Uterus (tissue), 2 donors: ENCODE results near the gene TMC8.

Source experiments
- POLR2A ChIP-seq, 2 donors: fragments of 450-650 bp; IDR thresholded peaks; one replicate each; pipeline ENCODE4 v1.6.1; 2016; ENCODE audit warnings: antibody characterized with exemption in 2 of 2, mild to moderate bottlenecking in 1 of 2, moderate library complexity in 1 of 2
- TF ChIP-seq, protein P1 (sequence below), 4 experiments: fragments of 200-600 bp in 2 of 4; fragments of 450-650 bp in 2 of 4; sonication (generic) in 2 of 4; IDR thresholded peaks; one replicate each; pipeline ENCODE4 v1.5.1; 2016 to 2019; ENCODE audit warnings: antibody characterized with exemption in 4 of 4, mild to moderate bottlenecking in 2 of 4, moderate library complexity in 1 of 4

DNA sequence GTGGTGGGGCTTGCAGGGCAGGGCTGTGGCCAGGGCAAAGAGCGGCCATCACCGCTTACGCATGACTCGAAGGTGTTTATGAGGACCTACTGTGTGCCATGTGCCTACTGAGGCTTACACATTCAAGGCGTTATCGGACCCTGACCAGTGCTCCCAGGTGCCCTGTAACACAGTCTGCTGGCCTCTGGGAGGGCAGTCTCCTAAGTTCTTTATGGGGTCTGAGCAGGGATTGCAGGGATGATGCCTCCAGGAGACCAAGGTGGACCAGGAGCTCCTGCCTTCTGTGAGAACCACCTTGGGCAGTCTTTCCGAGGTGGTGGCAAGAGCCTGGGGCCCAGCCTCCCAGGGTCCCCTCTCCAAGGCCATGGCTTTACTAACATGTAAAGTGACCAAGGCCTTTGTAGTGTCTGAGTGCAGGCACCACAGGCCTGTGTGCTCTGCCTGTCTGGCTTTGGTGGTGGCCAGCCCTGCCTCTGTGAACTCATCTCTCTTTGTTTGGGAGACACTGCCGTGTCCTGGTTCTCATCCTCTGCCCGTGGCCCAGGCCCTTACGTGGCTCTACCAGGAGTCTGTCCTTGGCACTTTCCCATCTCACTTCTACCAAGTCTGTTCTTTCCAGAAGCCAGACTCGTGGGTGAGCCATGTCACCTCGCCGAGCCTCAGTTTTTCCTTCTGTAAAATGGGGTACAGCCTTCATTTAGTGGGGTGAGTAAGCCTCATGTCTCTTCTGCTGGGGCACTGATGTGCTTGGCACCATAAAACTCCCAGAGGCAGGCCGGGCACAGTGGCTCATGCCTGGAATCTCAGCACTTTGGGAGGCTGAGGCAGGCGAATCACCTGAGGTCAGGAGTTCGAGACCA is 34.4 kb downstream of the TMC8 start:
- TF ChIP-seq, protein P1, sequence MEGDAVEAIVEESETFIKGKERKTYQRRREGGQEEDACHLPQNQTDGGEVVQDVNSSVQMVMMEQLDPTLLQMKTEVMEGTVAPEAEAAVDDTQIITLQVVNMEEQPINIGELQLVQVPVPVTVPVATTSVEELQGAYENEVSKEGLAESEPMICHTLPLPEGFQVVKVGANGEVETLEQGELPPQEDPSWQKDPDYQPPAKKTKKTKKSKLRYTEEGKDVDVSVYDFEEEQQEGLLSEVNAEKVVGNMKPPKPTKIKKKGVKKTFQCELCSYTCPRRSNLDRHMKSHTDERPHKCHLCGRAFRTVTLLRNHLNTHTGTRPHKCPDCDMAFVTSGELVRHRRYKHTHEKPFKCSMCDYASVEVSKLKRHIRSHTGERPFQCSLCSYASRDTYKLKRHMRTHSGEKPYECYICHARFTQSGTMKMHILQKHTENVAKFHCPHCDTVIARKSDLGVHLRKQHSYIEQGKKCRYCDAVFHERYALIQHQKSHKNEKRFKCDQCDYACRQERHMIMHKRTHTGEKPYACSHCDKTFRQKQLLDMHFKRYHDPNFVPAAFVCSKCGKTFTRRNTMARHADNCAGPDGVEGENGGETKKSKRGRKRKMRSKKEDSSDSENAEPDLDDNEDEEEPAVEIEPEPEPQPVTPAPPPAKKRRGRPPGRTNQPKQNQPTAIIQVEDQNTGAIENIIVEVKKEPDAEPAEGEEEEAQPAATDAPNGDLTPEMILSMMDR (IDR thresholded peaks at IDR 0.05): no peak
- no peak for TF ChIP-seq POLR2A (IDR thresholded peaks at IDR 0.05)
